Mammary epithelial cell (primary cell): ENCODE results near the gene IHH.

Experiments
- EZH2 ChIP-seq: IDR thresholded peaks from 2 replicates; pipeline ENCODE4 v1.6.1; 2012; ENCODE audit warnings: low read length, inconsistent platforms, borderline replicate concordance
- TF ChIP-seq, protein P1 (sequence below), 2 donors: IDR thresholded peaks in 1 of 2; conservative IDR thresholded peaks in 1 of 2; 2 replicates each; pipeline ENCODE4 v1.5.1; 2011 to 2012; ENCODE audit warnings: inconsistent platforms in 2 of 2, low read length in 2 of 2, mild to moderate bottlenecking in 2 of 2, control low read depth in 1 of 2, low read depth in 1 of 2; ENCODE audit not compliant: insufficient read depth in 1 of 2; ENCODE audit errors: extremely low read depth in 1 of 2

DNA sequence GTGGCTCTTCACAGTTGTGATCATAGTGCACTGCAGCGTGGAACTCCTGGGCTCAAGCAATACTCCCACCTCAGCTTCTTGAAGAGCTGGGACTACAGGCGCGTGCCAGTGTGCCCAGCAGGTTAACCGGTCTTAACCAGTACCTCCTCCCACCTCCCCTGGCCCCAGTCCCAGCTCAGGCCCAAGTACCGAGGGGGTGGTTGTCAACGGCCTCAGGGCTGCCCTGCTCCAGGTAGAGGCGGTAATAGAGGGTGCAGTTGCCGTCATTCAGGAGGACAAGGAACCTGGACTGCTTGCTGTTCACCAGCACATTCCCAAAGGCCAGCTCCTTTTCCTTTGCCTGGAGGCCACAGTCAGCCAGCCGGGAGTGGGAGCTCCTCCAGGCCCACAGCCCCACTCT, 39.1 kb downstream of the IHH start:
- no peak for TF ChIP-seq EZH2
- TF ChIP-seq, protein P1, sequence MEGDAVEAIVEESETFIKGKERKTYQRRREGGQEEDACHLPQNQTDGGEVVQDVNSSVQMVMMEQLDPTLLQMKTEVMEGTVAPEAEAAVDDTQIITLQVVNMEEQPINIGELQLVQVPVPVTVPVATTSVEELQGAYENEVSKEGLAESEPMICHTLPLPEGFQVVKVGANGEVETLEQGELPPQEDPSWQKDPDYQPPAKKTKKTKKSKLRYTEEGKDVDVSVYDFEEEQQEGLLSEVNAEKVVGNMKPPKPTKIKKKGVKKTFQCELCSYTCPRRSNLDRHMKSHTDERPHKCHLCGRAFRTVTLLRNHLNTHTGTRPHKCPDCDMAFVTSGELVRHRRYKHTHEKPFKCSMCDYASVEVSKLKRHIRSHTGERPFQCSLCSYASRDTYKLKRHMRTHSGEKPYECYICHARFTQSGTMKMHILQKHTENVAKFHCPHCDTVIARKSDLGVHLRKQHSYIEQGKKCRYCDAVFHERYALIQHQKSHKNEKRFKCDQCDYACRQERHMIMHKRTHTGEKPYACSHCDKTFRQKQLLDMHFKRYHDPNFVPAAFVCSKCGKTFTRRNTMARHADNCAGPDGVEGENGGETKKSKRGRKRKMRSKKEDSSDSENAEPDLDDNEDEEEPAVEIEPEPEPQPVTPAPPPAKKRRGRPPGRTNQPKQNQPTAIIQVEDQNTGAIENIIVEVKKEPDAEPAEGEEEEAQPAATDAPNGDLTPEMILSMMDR (conservative IDR thresholded peaks at IDR 0.05 in 1 of 2, IDR thresholded peaks at IDR 0.05 in 1 of 2; ENCODE audit: extremely low read depth in 1 of 2, insufficient read depth in 1 of 2, low read depth in 1 of 2, low read length in 2 of 2): no peak
